Epithelial cell of esophagus (primary cell): ENCODE results near the gene FOXK2.

Source experiments
- DNase-seq: peaks from one replicate; pipeline ENCODE4 v3.0.0; 2010; ENCODE audit warnings: low read depth
- H3K4me3 ChIP-seq: 2 replicates; pipeline ENCODE4 v1.5.1; 2011; ENCODE audit warnings: mild to moderate bottlenecking, low read length, control low read depth
- CTCF ChIP-seq: IDR thresholded peaks from 2 replicates; pipeline ENCODE4 v1.5.1; 2011; ENCODE audit warnings: low read depth, mild to moderate bottlenecking, low read length, control low read depth, inconsistent platforms; ENCODE audit not compliant: insufficient read depth; ENCODE audit errors: missing control alignments

The FOXK2 gene

GRCh38 chr17:82494236-82495055, 25.1 kb upstream of the FOXK2 start:
- H3K4me3 ChIP-seq, result no peak overlapping the region
- peak; percentile 81 for DNase-seq
- peak; percentile 72 for TF ChIP-seq CTCF

GRCh38 chr17:82495844-82496528, 23.5 kb upstream of the FOXK2 start:
- no peak for TF ChIP-seq CTCF
- peak; percentile 95 for DNase-seq
- H3K4me3 ChIP-seq, result no peak overlapping the region

GRCh38 chr17:82496529-82497434, 22.8 kb upstream of the FOXK2 start:
- peak; percentile 93 for DNase-seq
- H3K4me3 ChIP-seq, result peak overlapping the region; percentile 46
- TF ChIP-seq CTCF, result no peak

GRCh38 chr17:82497483-82498405, 21.8 kb upstream of the FOXK2 start:
- H3K4me3 ChIP-seq, result peak overlapping the region; percentile 40
- DNase-seq, result peak; percentile 50
- TF ChIP-seq CTCF, result no peak

GRCh38 chr17:82502207-82502606, 17.3 kb upstream of the FOXK2 start:
- no peak overlapping the region for H3K4me3 ChIP-seq
- no peak for TF ChIP-seq CTCF
- DNase-seq, result peak; percentile 90
